ENCODE data around the gene TRIM65. TPM values are rescaled to one million over a fixed set of nuclear protein-coding genes. Genes with fewer than 3 reads are reported as not detected.
"Not testable (repeated sequence)": the region's sequence is repeated elsewhere in the genome, so short reads cannot be mapped to it uniquely, and the experiment has no call there.

Gene TRIM65
- polyA plus RNA-seq, 1 donor from 2014 or later, result 1.5 TPM

DNA sequence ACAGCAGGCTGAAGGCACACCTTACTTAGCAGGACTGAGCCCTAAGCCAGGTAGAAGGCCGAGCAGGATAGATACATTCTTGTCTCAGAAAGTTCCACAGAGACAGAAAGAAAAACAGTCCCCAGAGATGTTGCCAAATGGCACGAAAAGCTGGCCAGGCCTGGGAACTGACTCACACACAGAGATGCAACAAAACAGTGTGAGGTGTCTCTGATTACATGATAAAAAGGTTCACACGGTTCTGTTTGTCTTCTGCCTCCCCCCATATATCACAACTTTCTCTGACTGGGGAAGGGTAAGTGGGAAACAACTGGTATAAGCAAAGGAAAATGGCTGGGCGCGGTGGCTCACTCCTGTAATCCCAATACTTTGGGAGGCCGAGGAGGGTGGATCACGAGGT is 43.3 kb downstream of the TRIM65 start:
- no peaks in the 10 kb centered on the region for H3K36me3 ChIP-seq (ENCODE audit: insufficient read depth, low read length)
- H4K20me1 ChIP-seq (ENCODE audit: insufficient read depth), result no peaks in the 10 kb centered on the region
- H3F3A ChIP-seq (ENCODE audit: insufficient read depth, low read length, poor library complexity, severe bottlenecking), result peaks cover 8% of the 10 kb centered on the region
- H3K9ac ChIP-seq (ENCODE audit: low read length), result no peak overlapping the region
- TF ChIP-seq, protein P1, sequence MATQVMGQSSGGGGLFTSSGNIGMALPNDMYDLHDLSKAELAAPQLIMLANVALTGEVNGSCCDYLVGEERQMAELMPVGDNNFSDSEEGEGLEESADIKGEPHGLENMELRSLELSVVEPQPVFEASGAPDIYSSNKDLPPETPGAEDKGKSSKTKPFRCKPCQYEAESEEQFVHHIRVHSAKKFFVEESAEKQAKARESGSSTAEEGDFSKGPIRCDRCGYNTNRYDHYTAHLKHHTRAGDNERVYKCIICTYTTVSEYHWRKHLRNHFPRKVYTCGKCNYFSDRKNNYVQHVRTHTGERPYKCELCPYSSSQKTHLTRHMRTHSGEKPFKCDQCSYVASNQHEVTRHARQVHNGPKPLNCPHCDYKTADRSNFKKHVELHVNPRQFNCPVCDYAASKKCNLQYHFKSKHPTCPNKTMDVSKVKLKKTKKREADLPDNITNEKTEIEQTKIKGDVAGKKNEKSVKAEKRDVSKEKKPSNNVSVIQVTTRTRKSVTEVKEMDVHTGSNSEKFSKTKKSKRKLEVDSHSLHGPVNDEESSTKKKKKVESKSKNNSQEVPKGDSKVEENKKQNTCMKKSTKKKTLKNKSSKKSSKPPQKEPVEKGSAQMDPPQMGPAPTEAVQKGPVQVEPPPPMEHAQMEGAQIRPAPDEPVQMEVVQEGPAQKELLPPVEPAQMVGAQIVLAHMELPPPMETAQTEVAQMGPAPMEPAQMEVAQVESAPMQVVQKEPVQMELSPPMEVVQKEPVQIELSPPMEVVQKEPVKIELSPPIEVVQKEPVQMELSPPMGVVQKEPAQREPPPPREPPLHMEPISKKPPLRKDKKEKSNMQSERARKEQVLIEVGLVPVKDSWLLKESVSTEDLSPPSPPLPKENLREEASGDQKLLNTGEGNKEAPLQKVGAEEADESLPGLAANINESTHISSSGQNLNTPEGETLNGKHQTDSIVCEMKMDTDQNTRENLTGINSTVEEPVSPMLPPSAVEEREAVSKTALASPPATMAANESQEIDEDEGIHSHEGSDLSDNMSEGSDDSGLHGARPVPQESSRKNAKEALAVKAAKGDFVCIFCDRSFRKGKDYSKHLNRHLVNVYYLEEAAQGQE (IDR thresholded peaks at IDR 0.05; ENCODE audit: borderline replicate concordance), result no peak
- no peak for TF ChIP-seq POLR2AphosphoS5 (IDR thresholded peaks at IDR 0.05)
- H3K9me2 ChIP-seq (ENCODE audit: insufficient read depth, low read length), result no peaks in the 10 kb centered on the region
- no peak overlapping the region for H3K27ac ChIP-seq (ENCODE audit: low read length)
- H3K79me2 ChIP-seq (replicated peaks; ENCODE audit: insufficient read depth, low read length), result peaks cover 10% of the 10 kb centered on the region
- H3K9me3 ChIP-seq (ENCODE audit: low read length), result no peaks in the 10 kb centered on the region
- H3K27me3 ChIP-seq (ENCODE audit: insufficient read depth, low read depth, low read length), result no peaks in the 10 kb centered on the region
- H3K4me2 ChIP-seq (ENCODE audit: low read length), result no peak overlapping the region
- H2AFZ ChIP-seq (ENCODE audit: low read depth, low read length), result no peak overlapping the region
- no peak overlapping the region for H3K4me3 ChIP-seq (ENCODE audit: low read length)

DNA sequence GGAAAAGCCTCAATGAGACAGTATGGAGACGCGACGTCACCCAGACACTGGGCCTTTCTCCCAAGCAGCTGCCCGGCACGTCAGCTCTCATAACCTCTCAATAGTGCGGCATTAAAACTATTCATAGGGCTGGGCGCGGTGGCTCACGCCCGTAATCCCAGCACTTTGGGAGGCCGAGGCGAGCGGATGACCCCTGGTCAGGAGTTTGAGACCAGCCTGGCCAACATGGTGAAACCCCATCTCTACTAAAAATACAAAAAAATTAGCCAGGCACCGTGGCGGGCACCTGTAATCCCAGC is 45.1 kb downstream of the TRIM65 start:
- H3K79me2 ChIP-seq (replicated peaks; ENCODE audit: insufficient read depth, low read length); H4K20me1 ChIP-seq (ENCODE audit: insufficient read depth); H3F3A ChIP-seq (ENCODE audit: insufficient read depth, low read length, poor library complexity, severe bottlenecking); H3K9me2 ChIP-seq (ENCODE audit: insufficient read depth, low read length); H3K4me3 ChIP-seq (ENCODE audit: low read length); H3K9me3 ChIP-seq (ENCODE audit: low read length); H3K27ac ChIP-seq (ENCODE audit: low read length); H3K9ac ChIP-seq (ENCODE audit: low read length); H2AFZ ChIP-seq (ENCODE audit: low read depth, low read length); H3K4me2 ChIP-seq (ENCODE audit: low read length); H3K36me3 ChIP-seq (ENCODE audit: insufficient read depth, low read length); H3K27me3 ChIP-seq (ENCODE audit: insufficient read depth, low read depth, low read length): not testable (repeated sequence)

DNA sequence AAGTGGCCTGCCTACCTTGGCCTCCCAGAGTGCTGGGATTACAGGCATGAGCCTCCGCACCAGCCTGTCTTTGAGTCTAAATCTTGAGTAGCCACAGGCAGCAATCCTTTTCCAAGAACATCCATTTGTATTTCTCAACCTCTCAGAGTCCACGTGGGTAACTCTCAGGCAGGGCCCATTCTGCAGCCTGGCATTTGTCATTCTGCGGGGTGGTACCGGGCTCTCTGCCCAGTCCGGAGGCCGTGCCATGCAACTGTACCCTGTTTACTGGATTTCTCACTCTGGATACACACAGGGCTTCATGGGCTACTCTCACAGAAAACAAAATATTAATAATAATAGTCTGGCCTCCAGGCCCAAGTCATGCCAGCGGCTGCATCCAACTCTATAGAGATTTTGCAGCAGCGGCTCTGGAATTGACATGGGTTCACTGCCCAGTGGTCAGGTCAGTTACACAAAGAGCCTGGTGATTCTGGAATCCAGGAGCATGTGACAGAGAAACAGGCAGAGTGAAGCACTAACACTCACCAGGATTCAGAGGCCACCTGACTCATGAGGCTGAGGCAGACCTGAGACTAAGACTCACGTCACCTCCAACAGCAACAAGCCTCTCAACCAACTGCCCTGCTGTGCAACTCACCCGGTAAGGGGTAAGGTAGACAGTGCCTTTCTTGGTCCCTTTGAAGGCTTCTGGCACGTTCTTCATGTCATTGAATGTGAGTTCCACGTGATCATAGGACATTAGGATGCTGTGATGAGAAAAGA is 45.6 kb downstream of the TRIM65 start:
- Histone ChIP-seq H3K36me3 (ENCODE audit: insufficient read depth, low read length) (no peaks in the 10 kb centered on the region), H3K4me3 (ENCODE audit: low read length) (no peak overlapping the region), H4K20me1 (ENCODE audit: insufficient read depth) (no peaks in the 10 kb centered on the region), H3K9me3 (ENCODE audit: low read length) (no peaks in the 10 kb centered on the region), H3F3A (ENCODE audit: insufficient read depth, low read length, poor library complexity, severe bottlenecking) (peaks cover 2% of the 10 kb centered on the region), H3K9ac (ENCODE audit: low read length) (no peak overlapping the region), H3K4me2 (ENCODE audit: low read length) (no peak overlapping the region), H2AFZ (ENCODE audit: low read depth, low read length) (no peak overlapping the region), H3K79me2 (replicated peaks; ENCODE audit: insufficient read depth, low read length) (peaks cover 10% of the 10 kb centered on the region), H3K27ac (ENCODE audit: low read length) (no peak overlapping the region), H3K27me3 (ENCODE audit: insufficient read depth, low read depth, low read length) (no peaks in the 10 kb centered on the region), H3K9me2 (ENCODE audit: insufficient read depth, low read length) (no peaks in the 10 kb centered on the region)
- TF ChIP-seq SMC3 (conservative IDR thresholded peaks at IDR 0.05; ENCODE audit: poor library complexity), result no peak
- no peak for TF ChIP-seq POLR2AphosphoS5 (IDR thresholded peaks at IDR 0.05)
- TF ChIP-seq RAD21 (conservative IDR thresholded peaks at IDR 0.05), result no peak
- no peak for TF ChIP-seq MXI1 (conservative IDR thresholded peaks at IDR 0.05; ENCODE audit: poor library complexity, severe bottlenecking)
- TF ChIP-seq, protein P1 (IDR thresholded peaks at IDR 0.05; ENCODE audit: borderline replicate concordance), result no peak
- TF ChIP-seq EZH2 (IDR thresholded peaks at IDR 0.05; ENCODE audit: borderline replicate concordance, insufficient read depth, low read length, poor library complexity, severe bottlenecking), result no peak
- TF ChIP-seq, protein P2, sequence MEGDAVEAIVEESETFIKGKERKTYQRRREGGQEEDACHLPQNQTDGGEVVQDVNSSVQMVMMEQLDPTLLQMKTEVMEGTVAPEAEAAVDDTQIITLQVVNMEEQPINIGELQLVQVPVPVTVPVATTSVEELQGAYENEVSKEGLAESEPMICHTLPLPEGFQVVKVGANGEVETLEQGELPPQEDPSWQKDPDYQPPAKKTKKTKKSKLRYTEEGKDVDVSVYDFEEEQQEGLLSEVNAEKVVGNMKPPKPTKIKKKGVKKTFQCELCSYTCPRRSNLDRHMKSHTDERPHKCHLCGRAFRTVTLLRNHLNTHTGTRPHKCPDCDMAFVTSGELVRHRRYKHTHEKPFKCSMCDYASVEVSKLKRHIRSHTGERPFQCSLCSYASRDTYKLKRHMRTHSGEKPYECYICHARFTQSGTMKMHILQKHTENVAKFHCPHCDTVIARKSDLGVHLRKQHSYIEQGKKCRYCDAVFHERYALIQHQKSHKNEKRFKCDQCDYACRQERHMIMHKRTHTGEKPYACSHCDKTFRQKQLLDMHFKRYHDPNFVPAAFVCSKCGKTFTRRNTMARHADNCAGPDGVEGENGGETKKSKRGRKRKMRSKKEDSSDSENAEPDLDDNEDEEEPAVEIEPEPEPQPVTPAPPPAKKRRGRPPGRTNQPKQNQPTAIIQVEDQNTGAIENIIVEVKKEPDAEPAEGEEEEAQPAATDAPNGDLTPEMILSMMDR (IDR thresholded peaks at IDR 0.05; ENCODE audit: poor library complexity, severe bottlenecking), result no peak
- TF ChIP-seq EP300 (conservative IDR thresholded peaks at IDR 0.05; ENCODE audit: poor library complexity, severe bottlenecking), result no peak
- TF ChIP-seq TAF1 (IDR thresholded peaks at IDR 0.05; ENCODE audit: low read depth), result no peak

Measured in neural cell (in vitro differentiated cells).